Stimulated activated CD4-positive, alpha-beta T cell treated with anti-CD3 and anti-CD28 coated beads, Interleukin-15, amount 100 ng/mL, for 24 hours (primary cell): ENCODE data around the gene BBS9.

ENCODE experiments used
- DNase-seq: peaks from one replicate; pipeline ENCODE4 v3.0.0-alpha.2; 2020

The BBS9 gene

DNA sequence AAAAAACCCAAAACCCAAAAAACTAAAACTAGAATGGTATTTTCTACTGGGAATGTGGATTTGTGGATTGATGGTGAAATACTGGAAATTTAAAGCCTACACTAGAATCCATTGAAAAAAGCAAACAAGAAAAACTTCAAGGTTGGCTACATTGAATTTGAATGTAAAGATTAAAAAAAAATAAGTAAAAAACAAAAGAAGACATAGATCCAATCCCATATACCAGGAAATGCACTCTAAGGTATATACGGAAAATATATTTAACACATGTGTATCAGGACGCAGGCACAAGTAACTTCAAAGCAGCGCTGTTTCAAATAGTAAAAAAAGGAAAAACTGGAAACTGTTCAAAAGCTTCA, 754 bp upstream of the BBS9 start:
- no peak for DNase-seq

GRCh38 chr7:33129806-33130153, 416 bp downstream of the BBS9 start:
- no peak for DNase-seq

- no peak for DNase-seq
Measured at GRCh38 chr7:33130184-33130583, 820 bp downstream of the BBS9 start.

GRCh38 chr7:33137103-33137502, 7.7 kb downstream of the BBS9 start:
- DNase-seq: no peak

GRCh38 chr7:33142585-33142984, 13.2 kb downstream of the BBS9 start:
- no peak for DNase-seq

DNA sequence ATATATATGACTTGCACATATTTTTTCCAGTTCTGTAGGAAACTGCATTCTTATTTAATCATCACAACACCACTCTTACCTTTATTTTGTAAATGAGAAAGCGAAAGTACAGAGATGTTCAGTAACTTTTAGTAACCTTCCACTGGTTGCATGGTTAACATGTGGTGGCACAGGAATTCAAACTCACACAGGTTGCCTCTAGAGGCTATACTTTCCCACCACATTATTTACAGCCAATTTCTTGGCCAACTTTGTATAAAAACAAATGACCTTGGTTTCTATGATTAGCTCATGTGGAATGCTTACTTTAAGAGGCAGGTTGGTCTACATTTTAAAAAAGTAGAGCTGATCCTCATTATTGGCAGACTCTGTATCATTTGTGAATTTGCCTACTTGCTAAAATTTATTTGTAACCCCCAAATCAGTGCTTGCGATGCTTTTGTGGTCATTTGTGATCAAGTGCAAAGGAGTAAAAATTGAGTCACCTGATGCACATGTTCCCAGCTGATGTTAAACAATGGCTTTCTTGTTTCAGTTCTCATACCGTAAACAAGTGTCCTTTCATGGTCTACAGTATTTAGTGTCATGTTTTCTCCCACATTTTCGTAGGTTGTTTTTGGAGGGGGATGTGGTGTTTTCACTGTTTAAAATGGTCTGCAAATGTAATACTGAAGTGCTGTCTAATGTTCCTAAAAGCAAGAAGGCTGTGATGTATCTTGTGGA, 14.8 kb downstream of the BBS9 start:
- no peak for DNase-seq

GRCh38 chr7:33145156-33145555, 15.8 kb downstream of the BBS9 start:
- DNase-seq: no peak

DNA sequence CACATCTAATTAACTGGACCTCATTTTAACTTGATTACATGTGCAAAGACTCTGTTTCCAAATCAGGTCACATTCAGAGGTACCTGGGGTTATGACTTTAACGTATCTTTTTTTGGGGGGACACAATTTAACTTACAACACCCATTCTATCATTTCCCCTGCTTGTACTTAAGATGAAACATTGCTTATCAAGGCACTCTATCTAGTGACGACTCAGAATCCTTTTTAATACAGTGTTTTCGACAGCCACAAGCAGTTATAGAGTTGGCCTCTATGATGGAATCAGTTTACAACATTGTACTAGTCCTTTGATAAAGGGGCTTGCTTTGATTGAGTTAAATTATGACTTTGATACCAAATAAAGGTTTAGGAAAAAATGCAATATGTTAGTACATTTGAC, 22.7 kb downstream of the BBS9 start:
- DNase-seq: no peak

DNA sequence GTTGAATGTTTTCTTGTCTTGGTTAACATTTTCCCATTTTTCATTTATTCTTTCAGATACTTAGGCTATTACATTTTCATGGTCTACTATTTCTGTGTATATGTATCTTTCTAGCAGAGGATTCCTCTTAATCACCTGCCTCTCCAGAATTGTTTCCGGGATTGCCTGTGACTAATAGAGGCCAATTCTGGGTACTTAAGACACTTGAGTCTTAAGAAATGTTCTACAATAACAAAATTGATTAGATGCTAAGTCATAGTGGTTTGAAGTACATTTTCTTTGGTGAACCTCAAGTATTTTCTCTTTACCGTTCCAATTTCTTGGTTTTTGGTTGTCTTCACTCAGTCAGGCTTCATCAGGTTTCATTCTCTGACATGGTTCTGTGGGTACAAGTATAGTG, 26.4 kb downstream of the BBS9 start:
- DNase-seq: no peak

DNA sequence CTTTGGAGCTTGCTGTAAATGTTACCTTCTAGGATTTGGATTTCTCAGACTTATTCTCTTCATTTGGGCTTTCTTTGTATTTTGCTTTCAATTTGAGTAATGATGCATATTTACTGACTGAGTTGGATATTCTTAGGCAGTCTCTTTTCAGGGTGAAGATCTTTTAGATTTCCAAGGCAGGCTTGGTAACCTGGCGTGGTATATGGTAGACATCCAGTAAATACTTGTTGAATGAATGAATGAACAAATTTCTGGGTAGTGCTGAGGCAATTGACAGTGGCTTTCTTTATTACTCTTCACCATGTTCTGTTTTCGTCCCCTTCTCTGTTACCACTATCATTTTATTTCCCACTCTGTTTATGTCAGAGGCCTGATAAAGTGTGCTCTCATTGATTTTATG, 27.1 kb downstream of the BBS9 start:
- DNase-seq: no peak

- no peak for DNase-seq
Measured at GRCh38 chr7:33157311-33157710, 27.9 kb downstream of the BBS9 start.

DNA sequence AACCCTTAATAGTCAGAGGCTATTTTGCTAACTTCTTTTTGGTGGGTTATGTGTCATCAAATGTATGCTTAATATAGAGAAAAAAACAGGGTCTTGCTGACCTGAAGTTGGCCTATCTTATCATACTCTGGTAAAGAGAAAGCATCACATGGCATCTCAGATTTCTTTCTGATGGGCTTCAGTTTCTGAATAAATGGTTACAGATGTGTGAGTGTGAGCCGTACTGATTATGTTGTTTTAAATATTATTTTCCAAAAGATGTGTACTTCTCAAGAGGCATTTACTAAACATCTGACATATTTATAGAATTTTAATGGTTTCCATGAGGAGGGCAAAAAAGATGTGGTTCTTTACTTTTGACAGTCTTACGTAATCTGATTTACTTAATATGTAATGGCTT, 28.4 kb downstream of the BBS9 start:
- DNase-seq: no peak

GRCh38 chr7:33177876-33178275, 48.5 kb downstream of the BBS9 start:
- DNase-seq: no peak

DNA sequence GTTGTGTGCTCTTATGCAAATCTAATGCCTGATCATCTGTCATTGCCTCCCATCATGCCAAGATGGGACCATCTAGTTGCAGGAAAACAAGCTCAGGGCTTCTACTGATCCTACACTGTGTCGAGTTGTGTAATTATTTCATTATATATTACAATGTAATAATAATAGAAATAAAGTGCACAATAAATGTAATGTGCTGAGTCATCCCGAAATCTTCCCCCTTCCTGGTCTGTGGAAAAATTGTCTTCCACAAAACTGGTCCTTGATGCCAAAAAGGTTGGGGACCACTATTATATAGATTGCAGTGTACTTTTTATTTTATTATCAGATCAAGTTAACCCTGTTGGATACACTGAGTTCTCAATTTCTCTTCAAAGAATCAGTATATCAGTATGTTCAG, 50.2 kb downstream of the BBS9 start:
- no peak for DNase-seq

DNA sequence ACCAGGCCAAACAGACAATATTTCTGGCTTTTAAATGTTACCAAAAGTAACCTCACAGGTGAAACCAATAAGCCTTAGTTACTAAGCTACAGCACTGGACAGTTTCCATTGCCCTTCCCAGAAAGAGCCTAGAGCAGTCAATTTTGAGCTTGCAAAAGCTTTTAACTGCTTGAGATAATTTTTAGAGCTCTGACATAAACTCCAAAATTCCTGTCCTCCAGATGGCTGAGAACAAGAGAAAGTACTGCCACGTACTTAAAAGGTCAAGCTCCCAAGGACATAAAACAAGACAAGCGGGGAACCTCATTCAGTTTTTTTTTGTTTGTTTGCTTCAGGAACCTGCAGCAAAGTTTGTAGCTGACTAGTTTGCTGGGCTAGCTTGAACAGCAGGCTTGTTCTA, 54.1 kb downstream of the BBS9 start:
- DNase-seq: no peak

DNA sequence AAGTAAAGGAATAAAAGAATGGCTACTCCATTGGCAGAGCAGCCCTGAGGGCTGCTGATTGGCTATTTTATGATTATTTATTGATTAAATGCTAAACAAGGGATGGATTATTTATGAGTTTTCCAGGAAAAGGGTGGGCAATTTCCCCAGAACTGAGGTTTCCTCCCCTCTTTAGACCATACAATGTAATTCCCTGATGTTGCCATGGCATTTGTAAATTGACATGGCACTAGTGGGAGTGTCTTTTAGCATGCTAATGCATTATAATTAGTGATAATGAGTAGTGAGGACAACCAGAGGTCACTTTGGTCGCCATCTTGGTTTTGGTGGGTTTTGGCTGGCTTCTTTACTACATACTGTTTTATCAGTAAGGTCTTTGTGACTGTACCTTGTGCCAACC, 55.5 kb downstream of the BBS9 start:
- DNase-seq: no peak

GRCh38 chr7:33185786-33186185, 56.4 kb downstream of the BBS9 start:
- DNase-seq: no peak

- DNase-seq: no peak
Measured at GRCh38 chr7:33186192-33186591, 56.8 kb downstream of the BBS9 start.

DNA sequence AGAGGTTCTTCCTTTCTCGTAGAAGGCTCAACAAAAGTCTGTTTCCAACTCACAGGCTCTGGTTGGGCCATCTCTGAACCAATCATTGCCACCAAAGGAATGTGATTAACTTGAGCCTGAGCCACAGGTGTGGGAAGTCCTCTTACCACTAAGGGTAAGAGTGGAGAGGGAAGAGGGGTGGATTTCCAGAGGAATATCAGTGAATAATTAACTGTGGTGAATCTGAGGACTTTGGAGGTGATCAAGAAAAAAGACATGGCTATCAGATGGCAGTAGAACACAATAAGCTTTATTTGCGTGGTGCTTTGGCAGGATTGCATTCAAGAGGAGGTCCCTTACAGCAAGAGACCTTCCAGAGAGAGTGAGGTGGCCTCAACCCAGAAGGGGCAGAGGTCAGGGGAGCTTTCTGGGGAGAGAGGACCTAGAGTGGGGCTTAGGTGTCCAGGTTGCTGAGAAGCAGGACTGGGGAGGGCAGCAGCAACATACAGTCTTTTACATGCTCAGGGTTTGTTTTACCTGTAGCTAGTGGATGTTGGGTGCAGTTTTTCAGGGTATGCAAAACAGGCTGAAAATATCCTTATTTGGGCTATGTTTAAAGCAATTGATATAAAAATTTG, 61.4 kb downstream of the BBS9 start:
- no peak for DNase-seq

DNA sequence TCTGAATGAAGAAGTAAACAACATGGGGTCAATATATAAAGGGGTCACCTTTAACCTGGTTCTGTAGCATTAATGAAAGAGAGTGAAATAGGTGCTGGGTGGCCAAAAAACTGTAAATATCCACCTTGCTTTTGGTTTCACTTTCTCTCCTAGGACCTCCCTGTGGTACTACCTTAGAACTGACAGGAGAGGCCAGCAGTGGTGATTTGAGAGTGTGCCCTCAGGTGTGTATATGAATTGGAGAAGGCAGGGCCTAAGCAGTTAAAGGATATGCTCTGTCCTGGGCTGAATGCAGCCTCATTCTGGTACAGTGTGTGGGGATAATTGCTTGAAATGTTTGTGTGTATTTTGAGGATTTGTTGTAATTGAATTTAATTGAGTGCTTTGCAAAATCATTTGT, 62.0 kb downstream of the BBS9 start:
- DNase-seq: no peak

DNA sequence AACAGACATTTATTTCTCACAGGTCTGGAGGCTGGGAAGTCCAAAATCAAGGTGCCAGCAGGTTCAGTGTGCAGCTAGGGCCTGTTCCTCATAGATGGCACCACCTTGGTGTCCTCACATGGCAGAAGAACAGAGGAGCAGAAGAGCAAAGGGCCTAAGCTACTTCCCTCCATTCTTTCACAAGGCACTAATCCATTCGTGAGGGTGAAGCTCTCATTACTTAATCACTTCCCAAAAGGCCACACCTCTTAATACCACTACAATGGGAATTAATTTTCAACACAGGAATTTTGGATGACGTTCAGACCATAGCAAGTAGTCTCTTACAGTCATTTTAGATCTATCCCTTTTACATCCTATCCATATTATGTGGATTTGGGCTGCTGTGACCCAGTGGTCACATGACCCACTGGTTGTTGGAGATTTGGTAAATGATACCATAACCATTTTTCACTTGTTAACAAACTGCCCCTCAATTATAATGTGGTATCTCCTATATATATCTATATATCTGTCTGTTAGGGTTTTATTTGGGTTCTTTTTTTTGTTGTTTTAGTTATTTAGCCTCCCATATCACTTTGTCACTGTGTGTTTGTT, 63.4 kb downstream of the BBS9 start:
- DNase-seq: no peak

DNA sequence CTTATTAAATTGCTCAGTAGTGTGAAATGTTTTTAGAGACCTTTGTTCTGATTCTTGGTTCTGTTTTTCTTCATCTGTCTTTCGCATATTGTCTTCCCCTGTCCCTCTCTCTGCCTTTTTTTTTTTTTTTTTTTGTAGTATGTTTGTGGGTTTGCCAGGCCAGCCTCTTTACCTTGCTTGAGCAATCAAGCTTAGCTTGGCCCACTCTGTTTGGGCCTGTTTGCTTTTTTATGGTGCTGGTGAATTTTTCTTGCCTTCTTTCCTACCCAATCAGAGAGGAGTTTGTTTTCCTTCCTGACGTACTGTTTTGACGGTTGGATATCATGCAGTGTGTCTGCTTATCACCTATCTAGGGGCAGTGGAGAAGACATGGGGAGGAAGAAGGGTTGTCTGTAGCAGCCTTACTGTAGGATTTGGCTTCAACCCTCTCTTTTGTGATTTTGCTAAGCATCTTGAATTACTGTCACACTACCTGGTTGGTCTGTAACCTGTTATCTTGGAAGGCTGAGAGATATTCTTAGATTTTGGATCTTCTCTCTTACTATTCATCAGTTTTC, 64.0 kb downstream of the BBS9 start:
- no peak for DNase-seq

GRCh38 chr7:33195264-33195663, 65.9 kb downstream of the BBS9 start:
- DNase-seq: no peak

- DNase-seq: no peak
Measured at GRCh38 chr7:33196221-33196620, 66.9 kb downstream of the BBS9 start.

DNA sequence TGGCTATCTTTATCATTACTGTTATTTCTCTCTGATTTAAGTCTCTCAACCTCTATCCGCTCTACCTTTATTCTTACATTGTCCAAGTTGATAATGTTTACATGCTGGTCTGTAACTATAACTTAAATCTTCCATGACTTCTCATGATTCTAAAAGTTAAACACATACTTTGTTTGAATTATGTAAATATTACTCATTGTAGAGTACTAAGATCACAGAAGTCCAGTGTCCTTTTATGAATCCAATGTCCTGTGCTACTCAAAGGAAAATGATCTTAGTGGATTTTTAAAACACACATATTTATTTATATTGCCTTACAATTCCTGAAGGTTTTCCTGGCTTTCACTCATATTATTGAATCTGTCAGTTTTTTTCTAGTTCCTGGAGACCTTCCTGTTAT, 70.9 kb downstream of the BBS9 start:
- DNase-seq: no peak
